Osteoblast (primary cell): Measurements from ENCODE around the gene CIDEA. TPM values are rescaled to one million over a fixed set of nuclear protein-coding genes. Genes with fewer than 3 reads are reported as not detected.

ENCODE experiments used
- DNase-seq: peaks from one replicate; pipeline ENCODE4 v3.0.0; 2011; ENCODE audit warnings: low spot score, mixed read lengths; ENCODE audit not compliant: insufficient read length; ENCODE audit errors: missing footprints
- H2AFZ ChIP-seq: 2 replicates; pipeline ENCODE4 v1.6.0; 2011; ENCODE audit warnings: mild to moderate bottlenecking, low read length
- H3K27ac ChIP-seq: 2 replicates; pipeline ENCODE4 v1.5.1; 2011; ENCODE audit warnings: mild to moderate bottlenecking, low read depth, low read length, moderate library complexity
- H3K27me3 ChIP-seq: 2 replicates; pipeline ENCODE4 v1.6.0; 2012; ENCODE audit warnings: mild to moderate bottlenecking, control low read depth, inconsistent platforms, low read length, moderate library complexity; ENCODE audit not compliant: insufficient read depth
- H3K36me3 ChIP-seq: 2 replicates; pipeline ENCODE4 v1.5.1; 2011; ENCODE audit warnings: mild to moderate bottlenecking, low read length, control low read depth, moderate library complexity; ENCODE audit not compliant: insufficient read depth
- H3K4me1 ChIP-seq: 2 replicates; pipeline ENCODE4 v1.5.1; 2011; ENCODE audit warnings: mild to moderate bottlenecking, low read length, control low read depth, moderate library complexity; ENCODE audit not compliant: insufficient read depth
- H3K4me2 ChIP-seq: 2 replicates; pipeline ENCODE4 v1.6.0; 2011; ENCODE audit warnings: mild to moderate bottlenecking, low read length; ENCODE audit not compliant: insufficient read depth
- H3K4me3 ChIP-seq: fragments of 200-600 bp; sonication (generic); 3 replicates; pipeline ENCODE4 v1.5.1; 2012; ENCODE audit warnings: mild to moderate bottlenecking, low read length, inconsistent platforms; ENCODE audit not compliant: insufficient read depth
- H3K79me2 ChIP-seq: 2 replicates; pipeline ENCODE4 v1.6.0; 2012; ENCODE audit warnings: mild to moderate bottlenecking, low read length, control low read depth, inconsistent platforms; ENCODE audit not compliant: insufficient read depth
- H3K9me3 ChIP-seq: 2 replicates; pipeline ENCODE4 v1.5.1; 2011; ENCODE audit warnings: low read depth, low read length, control low read depth
- H4K20me1 ChIP-seq: 2 replicates; pipeline ENCODE4 v1.6.0; 2012; ENCODE audit warnings: mild to moderate bottlenecking, low read length, control low read depth; ENCODE audit not compliant: insufficient read depth
- total RNA-seq: library from RNA; depleted of rRNA; stranded (reverse); fragments of >200 nt; gene quantifications from 2 replicates; pipeline ENCODE4 v1.2.3, GENCODE V29; 2012
- TF ChIP-seq, protein P1 (sequence below): IDR thresholded peaks from 2 replicates; pipeline ENCODE4 v1.5.1; 2011; ENCODE audit warnings: mild to moderate bottlenecking, low read depth, low read length, moderate library complexity; ENCODE audit errors: extremely low read depth

The CIDEA gene
- total RNA-seq, 1 donor, result not detected

DNA sequence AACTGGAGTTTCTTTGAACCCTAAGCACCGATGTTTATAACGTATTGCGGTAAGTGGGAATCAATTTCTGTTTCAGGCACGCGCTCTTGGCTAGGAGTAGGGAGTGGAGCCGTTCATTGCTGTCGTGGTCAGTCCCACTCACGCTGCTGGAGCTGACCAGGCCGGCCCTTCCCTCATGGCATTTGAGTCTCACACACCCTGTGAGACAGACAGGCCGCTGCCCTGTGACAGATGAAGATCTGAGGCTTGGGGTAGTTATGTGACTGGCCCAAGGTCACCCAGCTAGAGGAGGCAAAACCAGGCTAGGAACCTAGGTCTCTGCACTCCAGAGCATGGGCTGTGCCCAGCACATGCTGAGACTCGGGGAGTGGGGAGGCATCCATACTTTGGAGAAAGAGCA lies 2.9 kb upstream of the CIDEA start:
- Histone ChIP-seq H3K79me2 (no peaks in the 10 kb centered on the region), H3K4me1 (peaks cover 6% of the 10 kb centered on the region), H3K4me2 (no peak overlapping the region), H3K9me3 (no peaks in the 10 kb centered on the region), H3K27ac (no peak overlapping the region), H3K4me3 (no peak overlapping the region), H3K27me3 (peaks cover 71% of the 10 kb centered on the region), H3K36me3 (no peaks in the 10 kb centered on the region), H4K20me1 (no peaks in the 10 kb centered on the region), H2AFZ (no peak overlapping the region)
- TF ChIP-seq, protein P1, sequence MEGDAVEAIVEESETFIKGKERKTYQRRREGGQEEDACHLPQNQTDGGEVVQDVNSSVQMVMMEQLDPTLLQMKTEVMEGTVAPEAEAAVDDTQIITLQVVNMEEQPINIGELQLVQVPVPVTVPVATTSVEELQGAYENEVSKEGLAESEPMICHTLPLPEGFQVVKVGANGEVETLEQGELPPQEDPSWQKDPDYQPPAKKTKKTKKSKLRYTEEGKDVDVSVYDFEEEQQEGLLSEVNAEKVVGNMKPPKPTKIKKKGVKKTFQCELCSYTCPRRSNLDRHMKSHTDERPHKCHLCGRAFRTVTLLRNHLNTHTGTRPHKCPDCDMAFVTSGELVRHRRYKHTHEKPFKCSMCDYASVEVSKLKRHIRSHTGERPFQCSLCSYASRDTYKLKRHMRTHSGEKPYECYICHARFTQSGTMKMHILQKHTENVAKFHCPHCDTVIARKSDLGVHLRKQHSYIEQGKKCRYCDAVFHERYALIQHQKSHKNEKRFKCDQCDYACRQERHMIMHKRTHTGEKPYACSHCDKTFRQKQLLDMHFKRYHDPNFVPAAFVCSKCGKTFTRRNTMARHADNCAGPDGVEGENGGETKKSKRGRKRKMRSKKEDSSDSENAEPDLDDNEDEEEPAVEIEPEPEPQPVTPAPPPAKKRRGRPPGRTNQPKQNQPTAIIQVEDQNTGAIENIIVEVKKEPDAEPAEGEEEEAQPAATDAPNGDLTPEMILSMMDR, result no peak
- no peak for DNase-seq

DNA sequence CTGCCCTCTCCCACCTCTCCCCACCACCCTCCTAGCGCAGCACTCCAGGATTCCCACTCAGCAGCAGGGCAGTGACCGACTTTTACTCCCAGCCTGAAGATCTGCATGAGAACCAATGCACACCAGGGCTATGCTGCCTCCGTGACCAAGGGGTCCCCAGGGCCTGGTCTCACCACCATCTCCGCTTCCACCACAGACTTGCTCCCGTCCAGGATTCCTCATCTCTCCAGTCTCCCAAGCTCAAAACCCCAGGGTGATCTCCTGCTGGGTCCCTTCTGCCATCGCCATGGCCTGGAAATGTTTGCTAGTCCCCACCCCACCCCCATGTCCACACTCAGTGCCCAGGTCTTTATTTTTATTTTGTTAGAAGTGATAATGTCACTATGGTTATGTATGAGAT lies 2.1 kb upstream of the CIDEA start:
- Histone ChIP-seq H3K4me2 (no peak overlapping the region), H2AFZ (no peak overlapping the region), H4K20me1 (no peaks in the 10 kb centered on the region), H3K27me3 (peaks cover 73% of the 10 kb centered on the region), H3K36me3 (no peaks in the 10 kb centered on the region), H3K4me3 (no peak overlapping the region), H3K4me1 (peaks cover 6% of the 10 kb centered on the region), H3K79me2 (no peaks in the 10 kb centered on the region), H3K9me3 (no peaks in the 10 kb centered on the region), H3K27ac (no peak overlapping the region)
- TF ChIP-seq, protein P1, result no peak
- DNase-seq, result no peak

DNA sequence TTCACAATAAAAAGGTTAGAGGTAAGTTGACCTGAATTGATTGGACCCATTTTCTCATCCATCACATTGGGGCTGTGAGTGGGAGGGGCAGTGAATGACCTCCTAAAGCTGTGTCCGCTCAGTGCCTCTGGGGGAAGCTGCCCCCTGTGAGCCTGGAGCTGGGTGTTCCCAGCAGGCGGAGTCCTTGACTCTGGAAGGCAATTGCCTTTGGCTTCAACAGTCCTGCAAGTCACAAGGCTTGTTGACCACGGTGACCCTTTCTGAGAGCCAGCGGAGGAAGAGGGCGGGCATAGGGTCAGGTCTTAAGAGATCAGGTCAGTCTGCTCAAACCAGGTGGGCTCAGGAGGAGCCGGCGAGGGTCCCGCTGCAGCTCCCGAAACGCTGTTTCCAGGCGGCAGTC lies 1.1 kb upstream of the CIDEA start:
- Histone ChIP-seq H3K27ac (no peak overlapping the region), H3K4me1 (peaks cover 6% of the 10 kb centered on the region), H3K9me3 (no peaks in the 10 kb centered on the region), H2AFZ (no peak overlapping the region), H3K36me3 (no peaks in the 10 kb centered on the region), H3K4me2 (no peak overlapping the region), H3K4me3 (no peak overlapping the region), H3K79me2 (no peaks in the 10 kb centered on the region), H3K27me3 (peaks cover 64% of the 10 kb centered on the region), H4K20me1 (no peaks in the 10 kb centered on the region)
- DNase-seq, result no peak
- TF ChIP-seq, protein P1, result no peak

DNA sequence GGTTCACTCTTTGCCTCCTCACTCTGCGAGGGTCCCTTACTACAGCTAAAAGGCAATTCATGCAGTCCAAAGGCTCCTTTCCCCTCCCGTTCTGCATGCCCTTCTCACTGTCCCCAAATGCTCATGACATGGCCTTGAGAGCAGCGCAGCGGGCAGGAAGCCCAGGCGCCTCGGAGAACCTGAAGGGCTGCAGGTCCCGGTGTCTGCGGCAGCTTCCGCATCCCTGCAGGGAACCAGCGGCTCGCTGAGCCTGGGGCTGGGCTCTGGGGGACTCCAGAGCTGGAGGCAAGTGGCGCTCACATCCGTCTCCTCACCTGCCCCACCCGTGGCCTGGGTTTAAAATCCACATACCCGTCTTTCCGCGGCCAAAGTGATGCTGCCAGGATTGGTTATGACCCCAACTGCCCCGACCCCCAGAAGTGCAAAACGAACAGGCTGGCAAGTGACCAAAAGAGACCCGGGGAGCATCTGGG lies 462 bp upstream of the CIDEA start:
- Histone ChIP-seq H3K79me2 (no peaks in the 10 kb centered on the region), H3K4me3 (peak overlapping the region; percentile 37), H4K20me1 (no peaks in the 10 kb centered on the region), H3K27ac (no peak overlapping the region), H3K9me3 (no peaks in the 10 kb centered on the region), H2AFZ (no peak overlapping the region), H3K36me3 (no peaks in the 10 kb centered on the region), H3K4me1 (peaks cover 6% of the 10 kb centered on the region), H3K27me3 (peaks cover 58% of the 10 kb centered on the region), H3K4me2 (peak overlapping the region; percentile 63)
- TF ChIP-seq, protein P1, result no peak
- no peak for DNase-seq
